Thoracic aorta (tissue), 2 donors: ENCODE results near the gene CTNNA3. TPM values are rescaled to one million over a fixed set of nuclear protein-coding genes. Genes with fewer than 3 reads are reported as not detected.

Experiments used
- ATAC-seq: fragments of 150-250 bp; one replicate; pipeline ENCODE4 v1.8.0; 2017; ENCODE audit warnings: low read depth; ENCODE audit not compliant: insufficient number of reproducible peaks, low FRiP score
- DNase-seq: peaks from one replicate; pipeline ENCODE4 v3.0.0-alpha.2; 2020; ENCODE audit warnings: low spot score
- H3K27ac ChIP-seq, 2 donors: fragments of 200-600 bp; sonication (generic); 1 replicate in 1 of 2; 2 replicates in 1 of 2; pipeline ENCODE4 v1.5.1; 2016; ENCODE audit warnings: mild to moderate bottlenecking in 2 of 2, moderate library complexity in 2 of 2
- H3K27me3 ChIP-seq: fragments of 200-600 bp; sonication (generic); replicated peaks from 2 replicates; pipeline ENCODE4 v1.6.0; 2016; ENCODE audit warnings: mild to moderate bottlenecking; ENCODE audit not compliant: insufficient read depth
- H3K36me3 ChIP-seq: fragments of 200-600 bp; sonication (generic); one replicate; pipeline ENCODE4 v1.5.1; 2016
- H3K4me1 ChIP-seq, 2 donors: fragments of 200-600 bp; sonication (generic); 1 replicate in 1 of 2; 2 replicates in 1 of 2; pipeline versions ENCODE4 v1.5.1 to v1.6.0; 2016; ENCODE audit warnings: low read depth in 2 of 2, mild to moderate bottlenecking in 1 of 2; ENCODE audit not compliant: control insufficient read depth in 1 of 2
- H3K4me3 ChIP-seq: fragments of 200-600 bp; sonication (generic); 2 replicates; pipeline ENCODE4 v1.5.1; 2016; ENCODE audit warnings: mild to moderate bottlenecking
- H3K9me3 ChIP-seq: fragments of 200-600 bp; sonication (generic); 2 replicates; pipeline ENCODE4 v1.5.1; 2016
- CTCF ChIP-seq: fragments of 200-600 bp; sonication (generic); IDR thresholded peaks from one replicate; pipeline ENCODE4 v1.5.1; 2019; ENCODE audit warnings: antibody characterized with exemption
- total RNA-seq, 2 donors: library from RNA; depleted of rRNA; stranded (reverse); fragments of >200 nt; gene quantifications; one replicate each; pipeline versions ENCODE4 v1.1.0 to v1.2.3, GENCODE V29; 2016

Gene CTNNA3
- total RNA-seq, 2 donors from 2014 or later, result 0.95 to 1.2 TPM

GRCh38 chr10:67017218-67017617 lies 678.8 kb downstream of the CTNNA3 start:
- DNase-seq (no peak), ATAC-seq (no peak)
- Histone ChIP-seq H3K36me3 (no peaks in the 10 kb centered on the region), H3K4me1 (no peaks in the 10 kb centered on the region), H3K27me3 (no peaks in the 10 kb centered on the region), H3K4me3 (no peak overlapping the region), H3K27ac (no peak overlapping the region), H3K9me3 (no peaks in the 10 kb centered on the region)
- no peak for TF ChIP-seq CTCF

- no peak for ATAC-seq
- DNase-seq, result no peak
- Histone ChIP-seq H3K4me3 (no peak overlapping the region), H3K9me3 (no peaks in the 10 kb centered on the region), H3K4me1 (no peaks in the 10 kb centered on the region), H3K27me3 (no peaks in the 10 kb centered on the region), H3K27ac (no peak overlapping the region), H3K36me3 (no peaks in the 10 kb centered on the region)
- no peak for TF ChIP-seq CTCF
Observed at GRCh38 chr10:67015225-67015624, 680.8 kb downstream of the CTNNA3 start.

- no peak for TF ChIP-seq CTCF
- ATAC-seq (no peak), DNase-seq (no peak)
- Histone ChIP-seq H3K36me3 (no peaks in the 10 kb centered on the region), H3K4me3 (no peak overlapping the region), H3K4me1 (no peaks in the 10 kb centered on the region), H3K27me3 (no peaks in the 10 kb centered on the region), H3K27ac (no peak overlapping the region), H3K9me3 (no peaks in the 10 kb centered on the region)
Observed at GRCh38 chr10:67011981-67012380, 684.0 kb downstream of the CTNNA3 start.

GRCh38 chr10:67011480-67011879 lies 684.5 kb downstream of the CTNNA3 start:
- ATAC-seq (no peak), DNase-seq (no peak)
- Histone ChIP-seq H3K9me3 (no peaks in the 10 kb centered on the region), H3K4me1 (no peaks in the 10 kb centered on the region), H3K4me3 (no peak overlapping the region), H3K27me3 (no peaks in the 10 kb centered on the region), H3K27ac (no peak overlapping the region), H3K36me3 (no peaks in the 10 kb centered on the region)
- TF ChIP-seq CTCF, result no peak

- Histone ChIP-seq H3K9me3 (no peaks in the 10 kb centered on the region), H3K27ac (no peak overlapping the region), H3K36me3 (no peaks in the 10 kb centered on the region), H3K4me3 (no peak overlapping the region), H3K27me3 (no peaks in the 10 kb centered on the region), H3K4me1 (no peaks in the 10 kb centered on the region)
- ATAC-seq (no peak), DNase-seq (no peak)
- TF ChIP-seq CTCF, result no peak
Observed at GRCh38 chr10:67005981-67006380, 690.0 kb downstream of the CTNNA3 start.
